Measurements from ENCODE around the gene STYXL1. TPM values are rescaled to one million over a fixed set of nuclear protein-coding genes. Genes with fewer than 3 reads are reported as not detected.
A peak's percentile ranks its signal among the peaks of the same experiment; 100 is the strongest.

Gene STYXL1
- total and polyA plus RNA-seq, 2 experiments from 2014 or later, result 42.5 to 54.7 TPM

GRCh38 chr7:76080204-76080603, 32.4 kb upstream of the STYXL1 start:
- H3K9ac ChIP-seq, result no peak overlapping the region
- no peak overlapping the region for H3K4me3 ChIP-seq
- H3K4me2 ChIP-seq (ENCODE audit: unreplicated experiment), result no peak overlapping the region
- no peaks in the 10 kb centered on the region for H3K9me2 ChIP-seq (ENCODE audit: insufficient read depth)
- H3K27me3 ChIP-seq (replicated peaks; ENCODE audit: insufficient read depth), result no peaks in the 10 kb centered on the region
- H3K79me2 ChIP-seq (ENCODE audit: insufficient read depth), result no peaks in the 10 kb centered on the region
- no peaks in the 10 kb centered on the region for H4K20me1 ChIP-seq (ENCODE audit: insufficient read depth)
- no peak overlapping the region for H2AFZ ChIP-seq
- peaks cover 16% of the 10 kb centered on the region for H3K4me1 ChIP-seq (ENCODE audit: insufficient read depth)
- TF ChIP-seq EZH2phosphoT487 (IDR thresholded peaks at IDR 0.05; ENCODE audit: insufficient read depth, low read depth), result no peak
- TF ChIP-seq EZH2 (IDR thresholded peaks at IDR 0.05; ENCODE audit: insufficient read depth, poor library complexity, severe bottlenecking), result no peak
- H3K36me3 ChIP-seq (ENCODE audit: low read depth), result no peaks in the 10 kb centered on the region
- H3K27ac ChIP-seq, result no peak overlapping the region
- peaks cover 28% of the 10 kb centered on the region for H3F3A ChIP-seq (ENCODE audit: insufficient read depth)
- no peak for DNase-seq
- 89% methylated on average over 5 of the region's 5 CpGs for WGBS, 2 experiments (ENCODE audit: low coverage in 1 of 2, low lambda C conversion rate in 2 of 2, missing lambda C conversion rate in 2 of 2)
- H3K9me3 ChIP-seq (ENCODE audit: low read depth), result no peaks in the 10 kb centered on the region
- in situ Hi-C loops (cut with MboI), result no loop called here

- no peak for TF ChIP-seq EZH2 (IDR thresholded peaks at IDR 0.05; ENCODE audit: insufficient read depth, poor library complexity, severe bottlenecking)
- TF ChIP-seq EZH2phosphoT487 (IDR thresholded peaks at IDR 0.05; ENCODE audit: insufficient read depth, low read depth), result no peak
- no peak for DNase-seq
Measured at GRCh38 chr7:76077435-76077834, 29.6 kb upstream of the STYXL1 start.

GRCh38 chr7:76076995-76077394, 29.2 kb upstream of the STYXL1 start:
- Histone ChIP-seq H3K4me2 (ENCODE audit: unreplicated experiment) (no peak overlapping the region), H2AFZ (no peak overlapping the region), H3F3A (ENCODE audit: insufficient read depth) (peaks cover 12% of the 10 kb centered on the region), H3K9me3 (ENCODE audit: low read depth) (no peaks in the 10 kb centered on the region), H3K36me3 (ENCODE audit: low read depth) (no peaks in the 10 kb centered on the region), H3K27ac (no peak overlapping the region), H4K20me1 (ENCODE audit: insufficient read depth) (no peaks in the 10 kb centered on the region), H3K4me3 (no peak overlapping the region), H3K79me2 (ENCODE audit: insufficient read depth) (no peaks in the 10 kb centered on the region), H3K27me3 (replicated peaks; ENCODE audit: insufficient read depth) (no peaks in the 10 kb centered on the region), H3K9me2 (ENCODE audit: insufficient read depth) (no peaks in the 10 kb centered on the region), H3K9ac (no peak overlapping the region), H3K4me1 (ENCODE audit: insufficient read depth) (peaks cover 3% of the 10 kb centered on the region)
- 67 to 71% methylated on average over 6 of the region's 6 CpGs for WGBS, 2 experiments (ENCODE audit: low coverage in 1 of 2, low lambda C conversion rate in 2 of 2, missing lambda C conversion rate in 2 of 2)
- in situ Hi-C loops (cut with MboI), result no loop called here
- TF ChIP-seq EZH2 (IDR thresholded peaks at IDR 0.05; ENCODE audit: insufficient read depth, poor library complexity, severe bottlenecking), result no peak
- TF ChIP-seq EZH2phosphoT487 (IDR thresholded peaks at IDR 0.05; ENCODE audit: insufficient read depth, low read depth), result no peak
- no peak for DNase-seq

More at GRCh38 chr7:76077435-76077834, 29.6 kb upstream of the STYXL1 start:
- Histone ChIP-seq H3K9ac (no peak overlapping the region), H3K27ac (no peak overlapping the region), H3F3A (ENCODE audit: insufficient read depth) (peaks cover 16% of the 10 kb centered on the region), H2AFZ (no peak overlapping the region), H3K36me3 (ENCODE audit: low read depth) (no peaks in the 10 kb centered on the region), H3K79me2 (ENCODE audit: insufficient read depth) (no peaks in the 10 kb centered on the region), H3K9me2 (ENCODE audit: insufficient read depth) (no peaks in the 10 kb centered on the region), H3K4me3 (no peak overlapping the region), H3K4me2 (ENCODE audit: unreplicated experiment) (no peak overlapping the region), H3K4me1 (ENCODE audit: insufficient read depth) (peaks cover 8% of the 10 kb centered on the region), H3K9me3 (ENCODE audit: low read depth) (no peaks in the 10 kb centered on the region), H4K20me1 (ENCODE audit: insufficient read depth) (no peaks in the 10 kb centered on the region), H3K27me3 (replicated peaks; ENCODE audit: insufficient read depth) (no peaks in the 10 kb centered on the region)
- WGBS, 2 experiments (ENCODE audit: low coverage in 1 of 2, low lambda C conversion rate in 2 of 2, missing lambda C conversion rate in 2 of 2), result 52 to 57% methylated on average over 3 of the region's 3 CpGs
- in situ Hi-C loops (cut with MboI), result no loop called here

- no peak overlapping the region for H2AFZ ChIP-seq
- no peaks in the 10 kb centered on the region for H3K36me3 ChIP-seq (ENCODE audit: low read depth)
- no peaks in the 10 kb centered on the region for H3K4me1 ChIP-seq (ENCODE audit: insufficient read depth)
- no peaks in the 10 kb centered on the region for H3K79me2 ChIP-seq (ENCODE audit: insufficient read depth)
- peaks cover 11% of the 10 kb centered on the region; the same call in 1 of the 2 replicates for H3F3A ChIP-seq (ENCODE audit: insufficient read depth)
- H4K20me1 ChIP-seq (ENCODE audit: insufficient read depth), result no peaks in the 10 kb centered on the region
- peak; percentile 50 for DNase-seq
- H3K27me3 ChIP-seq (replicated peaks; ENCODE audit: insufficient read depth), result no peaks in the 10 kb centered on the region
- no peak overlapping the region for H3K4me2 ChIP-seq (ENCODE audit: unreplicated experiment)
- 75 to 84% methylated on average over 3 to 4 of the region's 4 CpGs for WGBS, 2 experiments (ENCODE audit: low coverage in 1 of 2, low lambda C conversion rate in 2 of 2, missing lambda C conversion rate in 2 of 2)
- TF ChIP-seq EZH2phosphoT487 (IDR thresholded peaks at IDR 0.05; ENCODE audit: insufficient read depth, low read depth), result no peak
- H3K9me2 ChIP-seq (ENCODE audit: insufficient read depth), result no peaks in the 10 kb centered on the region
- no peaks in the 10 kb centered on the region for H3K9me3 ChIP-seq (ENCODE audit: low read depth)
- H3K4me3 ChIP-seq, result no peak overlapping the region
- H3K9ac ChIP-seq, result no peak overlapping the region
- in situ Hi-C loops (cut with MboI), result no loop called here
- H3K27ac ChIP-seq, result peak overlapping the region; percentile 33; the same call in 1 of the 2 replicates
Measured at GRCh38 chr7:76074972-76075370, 27.2 kb upstream of the STYXL1 start.

All from GM23248 (cell line).